ENCODE results near the gene MIER1. TPM values are rescaled to one million over a fixed set of nuclear protein-coding genes. Genes with fewer than 3 reads are reported as not detected.

Gene MIER1
- total RNA-seq, 1 donor from 2014 or later, result 39.2 TPM

- no peaks in the 10 kb centered on the region for H3K9me3 Mint-ChIP-seq
- DNase-seq, result no peak
- no peak overlapping the region for H3K4me3 Mint-ChIP-seq
- POLR2A ChIA-PET, result no interaction called here
- H3K27ac Mint-ChIP-seq, result no peak overlapping the region
- no peaks in the 10 kb centered on the region for H3K27me3 Mint-ChIP-seq
- intact Hi-C loops (cut with micrococcal nuclease), result no loop called here
- no peaks in the 10 kb centered on the region for H3K4me1 Mint-ChIP-seq
- CTCF ChIA-PET, result no interaction called here
- TF ChIP-seq CTCF (IDR thresholded peaks at IDR 0.05), result no peak
- ATAC-seq (ENCODE audit: low read depth), result no peak
- peaks cover 62% of the 10 kb centered on the region for H3K36me3 Mint-ChIP-seq (ENCODE audit: low read depth)
Observed at GRCh38 chr1:67029472-67029871, 104.7 kb downstream of the MIER1 start.

GRCh38 chr1:67031121-67031858 is 106.5 kb downstream of the MIER1 start:
- H3K4me1 Mint-ChIP-seq, result no peaks in the 10 kb centered on the region
- intact Hi-C loops (cut with micrococcal nuclease), result no loop called here
- ATAC-seq (ENCODE audit: low read depth), result no peak
- no peaks in the 10 kb centered on the region for H3K27me3 Mint-ChIP-seq
- no peak for TF ChIP-seq CTCF (IDR thresholded peaks at IDR 0.05)
- H3K4me3 Mint-ChIP-seq, result no peak overlapping the region
- CTCF ChIA-PET, result interaction anchor here (0.6 to 1.6 kb wide), 2 partner anchors 25 to 118 kb away, joined by 3 to 5 read pairs; no protein-coding TSS in a partner anchor
- H3K27ac Mint-ChIP-seq, result no peak overlapping the region
- peaks cover 60% of the 10 kb centered on the region for H3K36me3 Mint-ChIP-seq (ENCODE audit: low read depth)
- POLR2A ChIA-PET, result no interaction called here
- H3K9me3 Mint-ChIP-seq, result no peaks in the 10 kb centered on the region
- no peak for DNase-seq

GRCh38 chr1:67031859-67032247 is 107.1 kb downstream of the MIER1 start:
- Mint-ChIP-seq H3K4me1 (no peaks in the 10 kb centered on the region), H3K9me3 (peaks cover 6% of the 10 kb centered on the region), H3K4me3 (no peak overlapping the region), H3K27me3 (no peaks in the 10 kb centered on the region), H3K36me3 (ENCODE audit: low read depth) (peaks cover 63% of the 10 kb centered on the region), H3K27ac (no peak overlapping the region)
- POLR2A ChIA-PET, result no interaction called here
- no peak for TF ChIP-seq CTCF (IDR thresholded peaks at IDR 0.05)
- intact Hi-C loops (cut with micrococcal nuclease), result no loop called here
- CTCF ChIA-PET, result interaction anchor here (1.6 kb wide), 1 partner anchor 117 kb away, joined by 5 read pairs; no protein-coding TSS in a partner anchor
- ATAC-seq (ENCODE audit: low read depth) (no peak), DNase-seq (no peak)

Other genes with a start within 250 kb of the MIER1 start
- not detected in 2 replicates for gene DYNLT5, start 172.5 kb upstream of the MIER1 start, total RNA-seq
- not detected in 2 replicates for gene INSL5, start 123.7 kb upstream of the MIER1 start, total RNA-seq
- 0.75 and 3.4 TPM in 2 replicates for gene DNAI4, start 134 bp upstream of the MIER1 start, total RNA-seq
- gene SLC35D1, start 129.2 kb downstream of the MIER1 start, total RNA-seq, result 10.1 and 11.1 TPM in 2 replicates
- not detected in 2 replicates for gene C1orf141, start 210.0 kb downstream of the MIER1 start, total RNA-seq
- not detected in 2 replicates for gene IL23R, start 241.5 kb downstream of the MIER1 start, total RNA-seq

Data from activated B cell treated with CpG ODN at 0.5 μM for 24 hours (primary cell).